GM21526 (cell line): ENCODE data around the gene RABGAP1.
A peak's percentile ranks its signal among the peaks of the same experiment; 100 is the strongest.

ENCODE experiments used
- ATAC-seq: cut with Tn5 transposase; IDR thresholded peaks from one replicate; pipeline ENCODE4 v1.9.1; 2021; ENCODE audit warnings: moderate library complexity; ENCODE audit not compliant: unreplicated experiment, low FRiP score

RABGAP1 gene

DNA sequence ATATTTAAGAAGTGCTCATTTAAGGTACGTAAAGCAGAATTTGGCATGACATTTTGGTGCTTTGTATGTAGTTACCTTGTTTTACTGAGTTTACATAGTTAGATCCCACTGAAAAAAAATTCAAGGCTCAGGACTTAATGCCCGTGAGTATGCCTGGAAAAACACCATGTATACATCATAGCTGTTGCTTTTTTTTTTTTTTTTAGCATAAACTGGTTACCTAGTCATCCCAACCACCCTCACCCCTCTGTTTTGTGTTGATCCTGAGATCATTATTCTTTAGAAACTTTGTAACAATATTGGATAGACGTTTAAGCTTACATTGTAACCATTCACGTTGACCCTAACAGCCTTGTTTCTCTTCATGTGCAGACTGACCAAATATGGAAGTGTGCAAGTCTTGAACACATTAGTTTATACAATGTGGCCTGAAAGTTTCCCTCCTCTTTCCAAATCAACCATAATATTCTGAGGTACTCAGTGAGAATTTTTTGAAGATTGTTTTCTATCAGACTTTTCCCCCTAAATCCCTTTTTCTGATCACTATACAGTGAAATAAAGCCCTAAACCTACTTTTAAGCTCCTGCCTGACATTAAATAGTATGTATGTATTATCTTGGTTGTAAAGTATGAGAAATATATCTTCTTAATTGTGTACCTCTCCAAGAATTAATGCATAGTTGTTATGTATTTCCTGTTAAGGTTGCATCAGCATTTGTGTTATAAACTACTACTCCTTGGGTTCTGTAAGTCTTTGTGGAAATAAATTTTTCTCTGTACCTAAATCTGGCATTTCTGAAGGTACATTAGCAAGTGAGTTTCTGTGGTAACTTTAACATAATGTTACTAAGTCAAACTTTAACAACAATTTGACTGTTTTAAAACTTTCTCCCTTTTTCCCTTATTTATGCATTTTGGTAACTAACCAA lies 4.4 kb downstream of the RABGAP1 start:
- no peak for ATAC-seq

DNA sequence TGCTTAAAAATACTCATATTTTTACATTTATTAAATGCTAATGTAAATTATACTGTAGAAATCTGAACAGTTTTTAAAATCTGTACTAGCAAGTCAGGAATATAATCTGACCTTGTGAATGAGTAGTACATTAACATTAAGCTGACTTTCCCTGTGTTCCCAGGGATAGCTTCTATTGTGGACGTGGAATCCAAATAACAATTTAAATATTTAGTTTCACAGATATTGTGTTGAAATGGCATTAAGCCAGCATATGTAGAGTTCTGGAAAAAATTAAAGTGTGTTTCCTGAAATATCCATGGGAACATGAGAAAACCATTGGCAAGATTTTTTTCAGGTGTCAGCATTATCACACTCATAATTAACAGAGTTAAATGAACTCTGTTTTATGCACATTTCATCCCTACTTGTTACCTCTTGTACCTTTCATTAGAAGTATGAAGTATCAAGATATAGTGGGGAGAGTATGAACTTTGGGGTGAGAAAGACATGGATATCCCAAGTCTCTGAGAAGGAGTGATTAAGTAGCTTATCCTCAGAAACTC lies 5.7 kb downstream of the RABGAP1 start:
- no peak for ATAC-seq

DNA sequence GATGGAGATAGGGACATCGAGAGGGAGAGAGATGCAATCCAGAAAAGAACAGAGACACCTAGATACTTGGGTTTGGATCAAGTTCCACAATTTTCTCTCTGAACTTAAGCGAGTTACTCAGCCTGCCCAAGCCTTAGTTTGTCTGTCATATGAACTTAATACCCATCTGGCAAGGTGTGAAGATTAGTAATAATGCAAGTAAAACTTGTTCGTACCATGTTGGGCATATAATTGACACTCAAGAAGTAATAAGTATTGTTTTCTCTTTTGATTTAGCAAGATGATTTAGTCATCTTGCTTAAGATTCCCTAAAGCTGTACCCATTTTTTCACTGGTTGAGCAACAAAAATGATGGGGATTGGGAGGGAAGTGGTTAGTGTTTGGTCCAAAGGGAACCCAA lies 7.5 kb downstream of the RABGAP1 start:
- no peak for ATAC-seq

DNA sequence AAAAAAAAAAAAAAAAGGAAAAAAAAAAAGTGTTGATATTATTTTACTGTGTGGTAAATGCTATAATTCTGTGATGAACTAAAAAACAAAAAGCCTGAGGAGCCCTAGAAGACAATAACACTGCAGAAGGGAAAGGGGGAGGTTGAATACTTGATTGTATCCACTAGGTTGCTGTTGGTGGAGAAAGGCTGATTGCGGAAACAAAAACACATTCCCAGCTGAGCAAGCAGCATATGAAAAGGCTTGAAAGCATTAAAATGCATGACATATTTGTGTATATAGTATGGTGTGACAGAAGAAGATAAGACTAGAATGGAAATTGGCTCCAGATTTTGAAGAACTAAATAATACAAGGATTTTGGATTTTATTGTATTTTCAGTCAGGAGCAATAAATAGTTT lies 8.9 kb downstream of the RABGAP1 start:
- ATAC-seq, result no peak

DNA sequence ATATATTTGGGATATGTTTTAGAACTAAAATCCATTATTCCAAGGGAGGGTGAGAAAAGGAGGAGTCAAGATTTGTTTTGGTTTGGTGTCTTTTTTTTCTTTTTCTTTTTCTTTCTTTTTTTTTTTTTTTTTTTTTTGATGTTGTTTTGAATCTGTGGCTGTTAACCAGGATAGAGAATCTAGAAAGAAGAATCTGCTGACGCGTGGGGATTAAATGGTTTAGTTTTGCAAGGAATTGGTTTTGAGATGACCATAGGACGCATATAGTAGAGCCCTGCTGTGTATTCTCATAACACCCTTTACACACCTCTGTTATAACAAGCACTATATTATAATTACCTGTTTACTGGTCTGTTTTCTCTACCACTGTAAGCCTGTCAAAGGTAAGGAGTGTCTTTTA lies 9.4 kb downstream of the RABGAP1 start:
- ATAC-seq, result no peak

GRCh38 chr9:122951056-122951455 lies 10.2 kb downstream of the RABGAP1 start:
- no peak for ATAC-seq

GRCh38 chr9:122954253-122954691 lies 13.5 kb downstream of the RABGAP1 start:
- ATAC-seq, result no peak

DNA sequence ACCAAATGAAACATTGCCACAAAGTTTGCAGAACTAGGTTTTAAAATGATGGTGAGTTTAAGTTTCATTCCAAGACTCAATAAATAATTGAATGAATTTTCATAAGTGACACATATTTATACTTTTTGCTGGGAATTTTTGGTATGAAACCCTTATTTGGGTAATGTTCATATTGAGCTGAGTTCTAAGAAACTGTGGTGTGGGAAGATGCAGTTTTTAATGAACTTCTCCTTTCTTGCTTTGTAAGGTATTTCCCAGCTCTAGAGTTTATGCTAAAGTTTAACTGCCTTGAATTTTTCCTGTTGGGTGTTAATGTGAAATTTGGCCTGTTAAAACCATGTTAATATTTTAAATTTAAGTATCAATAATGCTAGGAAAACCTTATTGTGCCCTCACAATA lies 15.1 kb downstream of the RABGAP1 start:
- no peak for ATAC-seq

DNA sequence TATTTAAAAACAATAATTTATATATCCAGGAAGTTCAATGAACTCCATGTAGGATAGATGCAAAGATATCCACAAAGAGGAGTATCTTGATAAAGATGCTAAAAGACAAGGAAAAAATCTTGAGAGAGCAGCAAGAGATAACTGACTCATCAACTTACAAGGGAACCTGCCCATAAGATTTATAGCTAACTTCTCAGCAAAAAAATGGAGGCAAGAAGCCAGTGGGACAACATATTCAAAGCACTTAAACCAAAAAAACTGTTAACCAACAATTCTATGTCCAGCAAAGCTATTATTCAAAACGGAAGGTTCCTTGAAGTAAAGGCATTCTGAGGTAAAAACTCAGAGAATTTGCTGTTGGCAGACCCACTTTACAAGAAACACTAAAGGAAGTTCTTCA lies 20.3 kb downstream of the RABGAP1 start:
- no peak for ATAC-seq

- ATAC-seq, result no peak
Measured at GRCh38 chr9:122975196-122975595, 34.4 kb downstream of the RABGAP1 start.

- ATAC-seq, result no peak
Measured at GRCh38 chr9:122978601-122979000, 37.8 kb downstream of the RABGAP1 start.

- ATAC-seq, result no peak
Measured at GRCh38 chr9:122986010-122986409, 45.2 kb downstream of the RABGAP1 start.

- no peak for ATAC-seq
Measured at GRCh38 chr9:122988141-122988540, 47.3 kb downstream of the RABGAP1 start.

DNA sequence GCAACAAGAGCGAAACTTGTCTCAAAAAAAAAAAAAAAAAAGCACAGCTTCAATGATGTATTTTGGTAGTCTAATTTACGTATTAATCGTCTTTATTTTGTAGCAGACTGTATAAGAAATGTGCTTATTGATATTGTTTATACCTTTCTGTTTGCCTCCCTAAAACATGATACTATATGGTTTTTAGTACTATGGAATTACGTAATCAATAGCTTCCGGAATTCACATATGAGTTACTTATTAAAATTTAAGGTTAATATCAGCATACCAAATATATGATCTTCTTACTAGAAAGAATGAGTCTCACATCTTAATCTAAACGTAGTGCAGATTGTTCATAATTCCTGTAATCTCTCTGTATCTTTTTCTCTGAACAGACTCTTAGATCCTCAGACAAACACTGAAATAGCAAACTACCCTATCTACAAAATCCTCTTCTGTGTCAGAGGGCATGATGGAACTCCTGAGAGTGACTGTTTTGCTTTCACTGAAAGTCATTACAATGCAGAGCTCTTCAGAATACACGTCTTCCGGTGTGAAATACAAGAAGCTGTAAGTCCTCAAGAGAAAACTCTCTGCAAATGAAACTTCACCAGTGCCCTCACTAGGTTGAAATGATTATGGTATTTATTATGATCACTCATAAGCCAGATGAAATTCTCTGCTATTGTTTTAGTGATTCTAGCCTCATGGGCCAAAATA lies 48.3 kb downstream of the RABGAP1 start:
- peak; percentile 80 for ATAC-seq

DNA sequence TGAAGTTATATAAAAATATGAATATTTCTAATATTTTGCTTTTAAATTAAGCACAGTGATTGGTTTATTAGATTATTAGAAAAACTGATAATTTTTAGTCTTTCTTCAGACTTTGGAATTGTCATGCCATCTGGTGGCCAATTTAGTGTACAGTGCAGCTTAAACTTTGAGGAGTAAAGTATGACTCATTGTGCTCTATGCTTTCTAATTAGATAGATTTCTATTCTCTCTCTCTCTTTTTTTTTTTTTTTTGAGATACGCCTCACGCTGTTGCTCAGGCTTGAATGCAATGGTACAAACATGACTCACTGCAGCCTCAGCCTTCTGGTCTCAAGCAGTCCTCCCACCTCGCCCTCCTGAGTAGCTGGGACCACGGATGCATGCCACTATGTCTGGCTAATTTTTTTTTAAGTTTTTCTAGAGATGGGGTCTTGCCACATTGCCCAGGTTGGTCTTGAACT lies 50.6 kb downstream of the RABGAP1 start:
- peak; percentile 52 for ATAC-seq

- ATAC-seq, result no peak
Measured at GRCh38 chr9:122996586-122996985, 55.8 kb downstream of the RABGAP1 start.

DNA sequence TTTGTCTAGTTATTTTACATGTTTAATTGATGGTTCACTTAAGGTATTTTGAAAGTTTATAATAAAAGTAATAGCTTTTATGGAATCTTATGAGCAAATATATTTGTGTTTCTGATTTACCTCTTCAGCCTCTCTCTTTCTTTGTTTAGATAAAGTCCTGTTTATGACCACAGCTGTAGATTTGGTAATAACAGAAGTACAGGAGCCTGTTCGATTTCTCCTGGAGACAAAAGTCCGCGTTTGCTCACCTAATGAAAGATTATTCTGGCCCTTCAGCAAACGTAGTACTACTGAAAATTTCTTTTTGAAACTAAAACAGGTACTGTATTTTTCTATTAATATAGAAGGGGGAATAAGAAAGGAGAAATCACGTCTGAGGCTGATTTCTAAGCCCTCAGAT lies 57.6 kb downstream of the RABGAP1 start:
- no peak for ATAC-seq

DNA sequence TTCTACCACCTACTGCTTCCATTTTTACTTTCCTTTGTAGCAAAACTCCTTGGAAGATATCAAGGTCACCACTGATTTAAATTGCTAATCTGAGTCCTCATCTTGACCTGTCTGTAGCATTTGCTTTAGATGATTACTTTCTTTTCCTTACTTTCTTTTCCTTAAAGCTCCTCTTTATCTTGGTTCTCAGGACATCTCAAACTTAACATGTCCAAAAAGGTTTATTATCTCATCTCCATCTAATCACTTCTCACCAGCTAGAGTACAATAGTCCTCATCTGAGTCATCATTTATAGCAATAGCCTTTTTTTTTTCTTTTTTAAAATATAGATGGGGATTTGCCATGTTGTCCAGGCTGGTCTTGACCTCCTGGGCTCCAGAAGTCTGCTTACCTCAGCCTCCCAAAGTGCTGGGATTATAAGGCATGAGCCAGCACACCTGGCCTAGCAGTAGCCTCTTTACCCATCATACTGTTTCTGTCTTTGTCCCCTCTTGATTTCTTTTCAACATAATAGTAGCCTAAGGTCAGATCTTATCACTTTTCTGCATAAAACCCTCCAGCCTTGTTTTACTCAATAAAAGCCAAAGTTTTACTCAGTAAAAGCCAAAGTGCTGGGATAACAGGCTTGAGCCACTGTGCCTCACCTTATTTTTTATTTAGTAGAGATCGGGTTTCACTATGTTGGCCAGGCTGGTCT lies 59.7 kb downstream of the RABGAP1 start:
- ATAC-seq, result no peak

GRCh38 chr9:123002754-123003153 lies 61.9 kb downstream of the RABGAP1 start:
- ATAC-seq, result no peak

- no peak for ATAC-seq
Measured at GRCh38 chr9:123003466-123003865, 62.6 kb downstream of the RABGAP1 start.

DNA sequence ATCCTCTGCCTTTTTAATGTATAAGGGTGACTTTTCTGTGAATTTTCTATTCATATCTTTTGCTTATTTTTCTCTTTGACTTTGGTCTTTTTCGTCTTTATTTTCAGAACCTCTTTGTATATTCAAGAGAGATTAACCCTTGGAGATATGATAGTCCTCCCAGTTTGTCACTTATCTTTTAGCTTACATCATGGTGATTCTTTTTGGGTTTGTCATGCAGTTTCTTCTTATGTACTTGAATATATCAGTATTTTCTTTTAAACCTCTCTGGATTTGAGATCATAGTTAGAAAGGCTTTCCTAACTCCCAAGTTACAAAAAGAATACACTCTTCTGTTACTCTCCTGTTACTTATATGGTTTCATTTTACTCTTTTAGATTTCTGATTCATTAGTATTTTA lies 65.1 kb downstream of the RABGAP1 start:
- no peak for ATAC-seq
